Fibroblast of lung (primary cell): ENCODE measurements around the gene MITF.

Experiments used
- CTCF ChIP-seq, 2 donors: IDR thresholded peaks in 1 of 2; conservative IDR thresholded peaks in 1 of 2; 1 replicate in 1 of 2; 2 replicates in 1 of 2; pipeline ENCODE4 v1.5.1; 2011 to 2012; ENCODE audit warnings: low read length in 2 of 2, control low read depth in 1 of 2, inconsistent platforms in 1 of 2, low read depth in 1 of 2, mild to moderate bottlenecking in 1 of 2
- EZH2 ChIP-seq: IDR thresholded peaks from 2 replicates; pipeline ENCODE4 v1.5.1; 2012; ENCODE audit warnings: low read length, control low read depth, mild to moderate bottlenecking; ENCODE audit errors: missing control alignments

GRCh38 chr3:69716119-69716518 is 23.1 kb upstream of the MITF start:
- TF ChIP-seq EZH2, result no peak
- TF ChIP-seq CTCF (conservative IDR thresholded peaks at IDR 0.05 in 1 of 2, IDR thresholded peaks at IDR 0.05 in 1 of 2; ENCODE audit: low read depth in 1 of 2, low read length in 2 of 2), result no peak
